SK-N-SH (cell line): ENCODE results near the gene RORB. TPM values are rescaled to one million over a fixed set of nuclear protein-coding genes. Genes with fewer than 3 reads are reported as not detected.
A peak's percentile ranks its signal among the peaks of the same experiment; 100 is the strongest.

Source experiments
- CTCF ChIA-PET: fragments of 300-600, 350-600 bp; formaldehyde crosslinking; extraction: SDS; loops from one replicate; lab custom pipeline; 2021; lab: Yijun Ruan, JAX
- POLR2A ChIA-PET: fragments of 350-600 bp; sonication (Branson Sonifier 250); formaldehyde crosslinking; extraction: SDS; loops from one replicate; lab custom pipeline; 2020; ENCODE audit warnings: antibody characterized with exemption, inconsistent platforms; lab: Yijun Ruan, JAX
- DNase-seq: peaks from one replicate; pipeline ENCODE4 v3.0.0; 2012
- H2AFZ ChIP-seq: fragments of 200-600 bp; sonication (generic); 2 replicates; pipeline ENCODE4 v1.8.1; 2016; ENCODE audit warnings: antibody characterized with exemption, mild to moderate bottlenecking, low read depth
- H3F3A ChIP-seq: fragments of 200-600 bp; sonication (generic); replicated peaks from 2 replicates; pipeline ENCODE3; 2016; ENCODE audit warnings: antibody characterized with exemption, mild to moderate bottlenecking; ENCODE audit not compliant: insufficient read depth
- H3K27ac ChIP-seq, 2 experiments: fragments of 200-500 bp in 1 of 2; fragments of 200-600 bp in 1 of 2; sonication (Bioruptor generic) in 1 of 2; sonication (generic), shearing (Covaris generic) in 1 of 2; 2 replicates each; pipeline versions ENCODE4 v1.5.1 to v1.6.1; 2014 to 2016; ENCODE audit warnings: low read depth in 2 of 2, inconsistent platforms in 1 of 2, low read length in 1 of 2, mild to moderate bottlenecking in 1 of 2, mixed read lengths in 1 of 2
- H3K27me3 ChIP-seq: fragments of 200-600 bp; sonication (generic), shearing (Covaris generic); 2 replicates; pipeline ENCODE4 v1.6.1; 2016; ENCODE audit warnings: mixed run types; ENCODE audit not compliant: insufficient read depth
- H3K36me3 ChIP-seq, 2 experiments: fragments of 200-500 bp in 1 of 2; fragments of 200-600 bp in 1 of 2; sonication (Bioruptor generic) in 1 of 2; sonication (generic) in 1 of 2; replicated peaks in 1 of 2; 2 replicates each; pipeline versions ENCODE3 to v1.5.1; 2014 to 2016; ENCODE audit warnings: low read length in 1 of 2, mild to moderate bottlenecking in 1 of 2; ENCODE audit not compliant: insufficient read depth in 2 of 2, control insufficient read depth in 1 of 2
- H3K4me1 ChIP-seq, 2 experiments: fragments of 200-500 bp in 1 of 2; fragments of 200-600 bp in 1 of 2; sonication (Bioruptor generic) in 1 of 2; sonication (generic), shearing (Covaris generic) in 1 of 2; 2 replicates each; pipeline versions ENCODE4 v1.5.1 to v1.6.1; 2014 to 2016; ENCODE audit warnings: low read depth in 1 of 2, low read length in 1 of 2, mixed run types in 1 of 2; ENCODE audit not compliant: insufficient read depth in 2 of 2, control insufficient read depth in 1 of 2
- H3K4me2 ChIP-seq: fragments of 200-600 bp; sonication (generic), shearing (Covaris generic); 2 replicates; pipeline ENCODE4 v1.6.1; 2017; ENCODE audit warnings: mixed run types
- H3K4me3 ChIP-seq, 2 experiments: fragments of 200-500 bp in 1 of 2; fragments of 200-600 bp in 1 of 2; sonication (Bioruptor generic) in 1 of 2; sonication (generic), shearing (Covaris generic) in 1 of 2; 2 replicates each; pipeline versions ENCODE4 v1.5.1 to v1.8.1; 2014 to 2016; ENCODE audit warnings: low read depth in 2 of 2, inconsistent platforms in 1 of 2, low read length in 1 of 2, mild to moderate bottlenecking in 1 of 2, mixed read lengths in 1 of 2, moderate library complexity in 1 of 2
- H3K79me2 ChIP-seq: fragments of 200-600 bp; sonication (generic); 2 replicates; pipeline ENCODE4 v1.8.1; 2017; ENCODE audit warnings: mild to moderate bottlenecking; ENCODE audit not compliant: insufficient read depth
- H3K9ac ChIP-seq: fragments of 200-600 bp; sonication (generic); 2 replicates; pipeline ENCODE4 v1.6.1; 2017; ENCODE audit warnings: mixed run types
- H3K9me2 ChIP-seq: fragments of 200-600 bp; sonication (generic); 2 replicates; pipeline ENCODE4 v1.6.1; 2017; ENCODE audit warnings: mixed run types
- H3K9me3 ChIP-seq: fragments of 200-600 bp; sonication (generic); 2 replicates; pipeline ENCODE4 v1.6.1; 2017; ENCODE audit warnings: mixed run types, mild to moderate bottlenecking, moderate library complexity
- H4K20me1 ChIP-seq: fragments of 200-600 bp; sonication (generic); 2 replicates; pipeline ENCODE4 v1.6.1; 2017; ENCODE audit warnings: mild to moderate bottlenecking, mixed run types; ENCODE audit not compliant: insufficient read depth
- IRF3 ChIP-seq: fragments of 150-350 bp; IDR thresholded peaks from 2 replicates; pipeline ENCODE4 v1.6.1; 2016; ENCODE audit warnings: mild to moderate bottlenecking, low read depth, low read length
- JUND ChIP-seq: IDR thresholded peaks from 2 replicates; pipeline ENCODE4 v1.4.0; 2012
- MXI1 ChIP-seq: IDR thresholded peaks from 2 replicates; pipeline ENCODE4 v1.6.1; 2012; ENCODE audit warnings: mild to moderate bottlenecking, low read depth, low read length, improper control_type of control experiment
- NFIC ChIP-seq: IDR thresholded peaks from 2 replicates; pipeline ENCODE4 v1.4.0; 2012; ENCODE audit warnings: borderline replicate concordance
- POLR2AphosphoS5 ChIP-seq: IDR thresholded peaks from 2 replicates; pipeline ENCODE4 v1.6.1; 2012; ENCODE audit warnings: low read depth, low read length
- RAD21 ChIP-seq: IDR thresholded peaks from 2 replicates; pipeline ENCODE4 v1.6.1; 2012; ENCODE audit warnings: mild to moderate bottlenecking, low read length
- TCF12 ChIP-seq: IDR thresholded peaks from 2 replicates; pipeline ENCODE4 v1.4.0; 2012
- TEAD4 ChIP-seq: IDR thresholded peaks from 2 replicates; pipeline ENCODE4 v1.4.0; 2012; ENCODE audit warnings: mild to moderate bottlenecking, borderline replicate concordance; ENCODE audit not compliant: insufficient read depth
- WGBS: methylation state at CpG from one replicate; pipeline ENCODE4 v1.1.6; 2017; ENCODE audit warnings: low lambda C conversion rate; 5-methylcytosine and 5-hydroxymethylcytosine counted together
- polyA plus RNA-seq, 3 experiments: library from polyadenylated mRNA; depleted of rRNA; stranded (reverse); fragments of >200 nt; gene quantifications; 2 replicates each; pipeline ENCODE4 v1.2.3, GENCODE V29; 2012
- TF ChIP-seq, protein P1 (sequence below): fragments of 200-600 bp; sonication (generic); IDR thresholded peaks from 2 replicates; pipeline ENCODE4 v1.6.1; 2017; ENCODE audit warnings: antibody characterized with exemption, mild to moderate bottlenecking, moderate library complexity

The RORB gene
- polyA plus RNA-seq, 1 of the 3 experiments (the other 2 are of a cell fraction): 0.13 TPM

- Histone ChIP-seq H3K4me2 (no peak overlapping the region), H3K27me3 (no peaks in the 10 kb centered on the region), H3K9me3 (no peaks in the 10 kb centered on the region), H3F3A (no peaks in the 10 kb centered on the region), H2AFZ (no peak overlapping the region), H3K27ac (no peak overlapping the region), H3K9me2 (no peaks in the 10 kb centered on the region), H3K4me3 (no peak overlapping the region), H3K4me1 (no peaks in the 10 kb centered on the region), H3K36me3 (no peaks in the 10 kb centered on the region), H4K20me1 (no peaks in the 10 kb centered on the region)
- CTCF ChIA-PET: no interaction called here
- 8% methylated on average over 1 of the region's 1 CpG for WGBS
- POLR2A ChIA-PET: no interaction called here
- TF ChIP-seq IRF3: no peak
- TF ChIP-seq NFIC: no peak
- TF ChIP-seq TEAD4: no peak
- TF ChIP-seq TCF12: no peak
- no peak for TF ChIP-seq POLR2AphosphoS5
- TF ChIP-seq, all 33 proteins: peak for 0
- H3K79me2 ChIP-seq: no peaks in the 10 kb centered on the region
- no peak for DNase-seq
- no peak overlapping the region for H3K9ac ChIP-seq
Measured at GRCh38 chr9:74576176-74576575, 79.0 kb downstream of the RORB start.

GRCh38 chr9:74577956-74578355, 80.8 kb downstream of the RORB start:
- Histone ChIP-seq H3F3A (no peaks in the 10 kb centered on the region), H3K79me2 (no peaks in the 10 kb centered on the region), H3K27ac (no peak overlapping the region), H3K4me2 (no peak overlapping the region), H4K20me1 (no peaks in the 10 kb centered on the region), H3K27me3 (no peaks in the 10 kb centered on the region), H3K9me3 (no peaks in the 10 kb centered on the region), H3K4me1 (no peaks in the 10 kb centered on the region), H3K36me3 (no peaks in the 10 kb centered on the region), H3K9me2 (no peaks in the 10 kb centered on the region)
- DNase-seq: no peak
- CTCF ChIA-PET: no interaction called here
- 6% methylated on average over 1 of the region's 1 CpG for WGBS
- POLR2A ChIA-PET: no interaction called here
- TF ChIP-seq, protein P1, sequence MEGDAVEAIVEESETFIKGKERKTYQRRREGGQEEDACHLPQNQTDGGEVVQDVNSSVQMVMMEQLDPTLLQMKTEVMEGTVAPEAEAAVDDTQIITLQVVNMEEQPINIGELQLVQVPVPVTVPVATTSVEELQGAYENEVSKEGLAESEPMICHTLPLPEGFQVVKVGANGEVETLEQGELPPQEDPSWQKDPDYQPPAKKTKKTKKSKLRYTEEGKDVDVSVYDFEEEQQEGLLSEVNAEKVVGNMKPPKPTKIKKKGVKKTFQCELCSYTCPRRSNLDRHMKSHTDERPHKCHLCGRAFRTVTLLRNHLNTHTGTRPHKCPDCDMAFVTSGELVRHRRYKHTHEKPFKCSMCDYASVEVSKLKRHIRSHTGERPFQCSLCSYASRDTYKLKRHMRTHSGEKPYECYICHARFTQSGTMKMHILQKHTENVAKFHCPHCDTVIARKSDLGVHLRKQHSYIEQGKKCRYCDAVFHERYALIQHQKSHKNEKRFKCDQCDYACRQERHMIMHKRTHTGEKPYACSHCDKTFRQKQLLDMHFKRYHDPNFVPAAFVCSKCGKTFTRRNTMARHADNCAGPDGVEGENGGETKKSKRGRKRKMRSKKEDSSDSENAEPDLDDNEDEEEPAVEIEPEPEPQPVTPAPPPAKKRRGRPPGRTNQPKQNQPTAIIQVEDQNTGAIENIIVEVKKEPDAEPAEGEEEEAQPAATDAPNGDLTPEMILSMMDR: peak; percentile 45
- no peak for TF ChIP-seq MXI1
- peak; percentile 23; the same call in 1 of the 2 replicates for TF ChIP-seq RAD21
- TF ChIP-seq, all 33 proteins: peak for 2
- H2AFZ ChIP-seq: no peak overlapping the region
- H3K9ac ChIP-seq: no peak overlapping the region
- no peak overlapping the region for H3K4me3 ChIP-seq

DNA sequence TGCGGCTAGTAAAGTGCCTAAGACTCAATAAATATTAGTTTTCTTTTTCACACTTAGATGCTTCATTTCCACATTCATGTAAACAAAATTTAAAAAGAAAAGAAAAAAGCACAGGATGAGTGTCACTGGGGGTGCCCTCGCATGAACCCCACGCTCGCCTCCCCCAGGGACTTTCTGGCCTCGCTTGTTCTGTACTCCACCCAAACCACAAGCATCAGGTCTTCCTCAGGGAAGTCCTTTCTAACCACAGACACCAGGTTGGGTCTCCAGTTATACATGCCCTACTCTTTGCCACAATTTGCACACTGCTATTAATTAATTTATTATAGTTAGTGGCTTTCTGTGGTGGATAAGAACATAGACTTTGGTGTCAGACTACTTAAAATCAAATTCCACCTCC, 92.4 kb downstream of the RORB start:
- H3K4me3 ChIP-seq: no peak overlapping the region
- H3K9me3 ChIP-seq: no peaks in the 10 kb centered on the region
- H3K9ac ChIP-seq: no peak overlapping the region
- CTCF ChIA-PET: no interaction called here
- POLR2A ChIA-PET: no interaction called here
- no peak for DNase-seq
- WGBS: 65% methylated on average over 5 of the region's 5 CpGs
- H3K27me3 ChIP-seq: no peaks in the 10 kb centered on the region
- no peak overlapping the region for H3K4me2 ChIP-seq
- H2AFZ ChIP-seq: no peak overlapping the region
- H3F3A ChIP-seq: no peaks in the 10 kb centered on the region
- H3K79me2 ChIP-seq: no peaks in the 10 kb centered on the region
- H3K36me3 ChIP-seq: no peaks in the 10 kb centered on the region
- H3K27ac ChIP-seq: no peak overlapping the region
- H3K4me1 ChIP-seq: no peaks in the 10 kb centered on the region
- TF ChIP-seq JUND: no peak
- no peaks in the 10 kb centered on the region for H4K20me1 ChIP-seq
- no peaks in the 10 kb centered on the region for H3K9me2 ChIP-seq
